K562 (cell line): Measurements from ENCODE around the gene ZDHHC14. TPM values are rescaled to one million over a fixed set of nuclear protein-coding genes. Genes with fewer than 3 reads are reported as not detected.

Experiments used
- ATF3 ChIP-seq, 2 experiments: fragments of 450-650 bp in 1 of 2; sonication (generic) in 1 of 2; formaldehyde crosslinking in 1 of 2; IDR thresholded peaks in 1 of 2; conservative IDR thresholded peaks in 1 of 2; 2 replicates each; pipeline versions ENCODE4 v1.6.1 to v1.8.1; 2016 to 2023; ENCODE audit warnings: mild to moderate bottlenecking in 2 of 2, moderate library complexity in 2 of 2, inconsistent platforms in 1 of 2, missing genetic modification reagents in 1 of 2
- BCLAF1 ChIP-seq, 2 experiments: fragments of 450-650 bp in 1 of 2; IDR thresholded peaks; 2 replicates each; pipeline ENCODE4 v1.6.1; 2011 to 2017; ENCODE audit warnings: low read depth in 2 of 2, antibody characterized with exemption in 1 of 2, borderline replicate concordance in 1 of 2, low read length in 1 of 2, mild to moderate bottlenecking in 1 of 2, mixed read lengths in 1 of 2; ENCODE audit not compliant: control insufficient read depth in 1 of 2
- BCOR ChIP-seq: fragments of 450-650 bp; IDR thresholded peaks from 2 replicates; pipeline ENCODE4 v1.6.1; 2016
- BRD9 ChIP-seq: fragments of 450-650 bp; IDR thresholded peaks from 2 replicates; pipeline ENCODE4 v1.6.1; 2018; ENCODE audit warnings: low read depth; ENCODE audit not compliant: partially characterized antibody
- CBX3 ChIP-seq, 2 experiments: IDR thresholded peaks; 1 replicate in 1 of 2; 2 replicates in 1 of 2; pipeline ENCODE4 v1.6.1; 2012; ENCODE audit warnings: inconsistent platforms in 2 of 2, low read length in 2 of 2, borderline replicate concordance in 1 of 2, control low read depth in 1 of 2
- CBX8 ChIP-seq: fragments of 200-600 bp; sonication (generic); IDR thresholded peaks from 2 replicates; pipeline ENCODE4 v1.6.1; 2012; ENCODE audit warnings: borderline replicate concordance, mixed run types, low read depth, mild to moderate bottlenecking, moderate library complexity, mixed read lengths, low read length, control low read depth, inconsistent platforms; ENCODE audit not compliant: poor library complexity, severe bottlenecking; ENCODE audit errors: extremely low read depth
- FOXJ2 ChIP-seq: fragments of 200-800 bp; sonication (Bioruptor generic); IDR thresholded peaks from 2 replicates; pipeline ENCODE4 v1.6.1; 2016; ENCODE audit warnings: missing genetic modification characterization, missing compliant biosample characterization
- HBP1 ChIP-seq: fragments of 450-650 bp; formaldehyde crosslinking; IDR thresholded peaks from 2 replicates; pipeline ENCODE4 v1.4.0; 2022; ENCODE audit warnings: missing genetic modification characterization
- PATZ1 ChIP-seq: fragments of 250-450 bp; sonication (Bioruptor Pico); IDR thresholded peaks from 2 replicates; pipeline ENCODE4 v1.5.0; 2020; ENCODE audit warnings: mild to moderate bottlenecking, borderline replicate concordance
- SPI1 ChIP-seq: IDR thresholded peaks from 2 replicates; pipeline ENCODE4 v1.6.1; 2011; ENCODE audit warnings: low read depth, low read length, control low read depth, borderline replicate concordance
- ZC3H11A ChIP-seq: IDR thresholded peaks from 2 replicates; pipeline ENCODE4 v1.6.1; 2012; ENCODE audit warnings: low read depth, low read length, improper control_type of control experiment
- ZFP1 ChIP-seq: fragments of 450-650 bp; formaldehyde crosslinking; IDR thresholded peaks from 2 replicates; pipeline ENCODE4 v1.4.0; 2020; ENCODE audit warnings: mild to moderate bottlenecking, mixed read lengths
- ZNF280B ChIP-seq: fragments of 250-450 bp; sonication (Bioruptor Pico); IDR thresholded peaks from 2 replicates; pipeline ENCODE4 v1.5.1; 2021; ENCODE audit warnings: mild to moderate bottlenecking
- ZNF717 ChIP-seq: fragments of 250-450 bp; sonication (Bioruptor Pico); IDR thresholded peaks from 2 replicates; pipeline ENCODE4 v1.5.0; 2021
- polyA plus RNA-seq, 8 experiments: library from polyadenylated mRNA; depleted of rRNA in 4 of 8; stranded (reverse) in 5 of 8; unstranded in 3 of 8; fragments of >200 nt; fragmentation: Nextera tagmentation in 2 of 8; fragmentation: Illumina TruSeq in 1 of 8; extraction: Ambion mirVana in 2 of 8; extraction: Trizol in 1 of 8; gene quantifications; 2 replicates each; pipeline versions ENCODE4 v1.2.1 to v1.2.3, GENCODE V29; 2011 to 2014; ENCODE audit warnings: inconsistent platforms in 1 of 8, missing spikeins in 1 of 8
- total RNA-seq, 7 experiments: library from RNA; depleted of rRNA in 6 of 7; stranded (reverse); fragments of >200 nt in 6 of 7; fragmentation: Illumina TruSeq in 2 of 7; extraction: Trizol in 2 of 7; gene quantifications; 2 replicates each; pipeline versions ENCODE4 v1.2.1 to v1.2.3, GENCODE V29; 2011 to 2021; ENCODE audit warnings: low replicate concordance in 1 of 7

ZDHHC14 gene
- total and polyA plus RNA-seq, 9 of the 15 experiments (the other 6 are each of a cell fraction or from before 2014, with no cell fraction given), result 0.92 to 23.1 (median 13.8) TPM

- no peak for TF ChIP-seq CBX8
- no peak for TF ChIP-seq PATZ1 (CRISPR knock-in tag)
- no peak for TF ChIP-seq SPI1
- peak in 1 of 2 experiments; percentile 98; a peak in 2 of 3 replicates for TF ChIP-seq CBX3 (IDR thresholded peaks at IDR 0.05; ENCODE audit: borderline replicate concordance in 1 of 2, low read length in 2 of 2)
- no peak for TF ChIP-seq BCLAF1 (IDR thresholded peaks at IDR 0.05; ENCODE audit: borderline replicate concordance in 1 of 2, control insufficient read depth in 1 of 2, low read depth in 2 of 2, low read length in 1 of 2)
- TF ChIP-seq FOXJ2 (tag), result no peak
- no peak for TF ChIP-seq ZNF717
- peak; percentile 48 for TF ChIP-seq BRD9
- TF ChIP-seq ZFP1 (CRISPR knock-in tag), result no peak
- TF ChIP-seq HBP1 (CRISPR knock-in tag), result no peak
- 0 out of 2 replicates have a peak, but pooled peaks have one; percentile 29 for TF ChIP-seq ATF3 (IDR thresholded peaks at IDR 0.05)
- no peak for TF ChIP-seq ATF3 (CRISPR knock-in tag; conservative IDR thresholded peaks at IDR 0.05)
- no peak for TF ChIP-seq ZC3H11A
- 0 out of 2 replicates have a peak, but pooled peaks have one; percentile 25 for TF ChIP-seq ZNF280B (CRISPR knock-in tag)
- TF ChIP-seq BCOR, result no peak
Observed at GRCh38 chr6:157390273-157391060, 9.5 kb downstream of the ZDHHC14 start (continued).
